ENCODE measurements around the gene GNAS-AS1. TPM values are rescaled to one million over a fixed set of nuclear protein-coding genes. Genes with fewer than 3 reads are reported as not detected.

Gene GNAS-AS1
- total RNA-seq, 1 donor from 2014 or later, result 1.7 TPM

- H3K27me3 Mint-ChIP-seq (ENCODE audit: low read depth), result peaks cover 19% of the 10 kb centered on the region
- no peak for DNase-seq (ENCODE audit: low spot score)
- H3K4me1 Mint-ChIP-seq (ENCODE audit: low read depth), result peaks cover 15% of the 10 kb centered on the region
- H3K27ac Mint-ChIP-seq, result no peak overlapping the region
- H3K9me3 Mint-ChIP-seq, result peaks cover 9% of the 10 kb centered on the region
- intact Hi-C loops (cut with micrococcal nuclease), result loop anchor here (2.0 to 10.0 kb wide), 3 partner anchors 31 to 585 kb away; partner anchors contain the start of gene GNAS-AS1
- no peak overlapping the region for H3K4me3 Mint-ChIP-seq (ENCODE audit: low read depth)
- peaks cover 24% of the 10 kb centered on the region for H3K36me3 Mint-ChIP-seq (ENCODE audit: low read depth)
These were observed 30.8 kb downstream of the GNAS-AS1 start for GRCh38 chr20:58819921-58820320.

- peaks cover 24% of the 10 kb centered on the region for H3K36me3 Mint-ChIP-seq (ENCODE audit: low read depth)
- peak; percentile 55 for DNase-seq (ENCODE audit: low spot score)
- intact Hi-C loops (cut with micrococcal nuclease), result loop anchor here (2.0 to 10.0 kb wide), 3 partner anchors 32 to 584 kb away; partner anchors contain the start of gene GNAS-AS1
- peaks cover 23% of the 10 kb centered on the region for H3K27me3 Mint-ChIP-seq (ENCODE audit: low read depth)
- peak overlapping the region; percentile 40 for H3K27ac Mint-ChIP-seq
- H3K4me3 Mint-ChIP-seq (ENCODE audit: low read depth), result no peak overlapping the region
- H3K4me1 Mint-ChIP-seq (ENCODE audit: low read depth), result peaks cover 15% of the 10 kb centered on the region
- peaks cover 9% of the 10 kb centered on the region for H3K9me3 Mint-ChIP-seq
These were observed 32.0 kb downstream of the GNAS-AS1 start for GRCh38 chr20:58818586-58819285.

- DNase-seq (ENCODE audit: low spot score), result no peak
- Mint-ChIP-seq H3K27me3 (ENCODE audit: low read depth) (peaks cover 31% of the 10 kb centered on the region), H3K4me3 (ENCODE audit: low read depth) (no peak overlapping the region), H3K27ac (peak overlapping the region; percentile 37), H3K36me3 (ENCODE audit: low read depth) (peaks cover 20% of the 10 kb centered on the region), H3K4me1 (ENCODE audit: low read depth) (peaks cover 15% of the 10 kb centered on the region), H3K9me3 (peaks cover 9% of the 10 kb centered on the region)
- intact Hi-C loops (cut with micrococcal nuclease), result loop anchor here (2.0 to 10.0 kb wide), 3 partner anchors 33 to 583 kb away; partner anchors contain the start of gene GNAS-AS1
These were observed 33.0 kb downstream of the GNAS-AS1 start for GRCh38 chr20:58817748-58818147.

- intact Hi-C loops (cut with micrococcal nuclease), result loop anchor here (10.0 kb wide), 2 partner anchors 112 to 582 kb away; no protein-coding TSS in a partner anchor
- Mint-ChIP-seq H3K36me3 (ENCODE audit: low read depth) (peaks cover 20% of the 10 kb centered on the region), H3K4me1 (ENCODE audit: low read depth) (peaks cover 15% of the 10 kb centered on the region), H3K4me3 (ENCODE audit: low read depth) (no peak overlapping the region), H3K9me3 (peaks cover 9% of the 10 kb centered on the region), H3K27ac (no peak overlapping the region), H3K27me3 (ENCODE audit: low read depth) (peaks cover 34% of the 10 kb centered on the region)
- no peak for DNase-seq (ENCODE audit: low spot score)
These were observed 33.6 kb downstream of the GNAS-AS1 start for GRCh38 chr20:58816957-58817651.

- H3K4me3 Mint-ChIP-seq (ENCODE audit: low read depth), result no peak overlapping the region
- H3K27me3 Mint-ChIP-seq (ENCODE audit: low read depth), result peaks cover 40% of the 10 kb centered on the region
- H3K9me3 Mint-ChIP-seq, result peaks cover 5% of the 10 kb centered on the region
- peaks cover 16% of the 10 kb centered on the region for H3K36me3 Mint-ChIP-seq (ENCODE audit: low read depth)
- peaks cover 17% of the 10 kb centered on the region for H3K4me1 Mint-ChIP-seq (ENCODE audit: low read depth)
- intact Hi-C loops (cut with micrococcal nuclease), result loop anchor here (10.0 kb wide), 2 partner anchors 111 to 581 kb away; no protein-coding TSS in a partner anchor
- no peak for DNase-seq (ENCODE audit: low spot score)
- H3K27ac Mint-ChIP-seq, result no peak overlapping the region
These were observed 34.7 kb downstream of the GNAS-AS1 start for GRCh38 chr20:58816051-58816450.

GRCh38 chr20:58815448-58815847, 35.3 kb downstream of the GNAS-AS1 start:
- intact Hi-C loops (cut with micrococcal nuclease), result loop anchor here (10.0 kb wide), 2 partner anchors 111 to 581 kb away; no protein-coding TSS in a partner anchor
- H3K4me3 Mint-ChIP-seq (ENCODE audit: low read depth), result no peak overlapping the region
- H3K4me1 Mint-ChIP-seq (ENCODE audit: low read depth), result peaks cover 17% of the 10 kb centered on the region
- H3K36me3 Mint-ChIP-seq (ENCODE audit: low read depth), result peaks cover 10% of the 10 kb centered on the region
- H3K27me3 Mint-ChIP-seq (ENCODE audit: low read depth), result peaks cover 40% of the 10 kb centered on the region
- peaks cover under 1% of the 10 kb centered on the region for H3K9me3 Mint-ChIP-seq
- DNase-seq (ENCODE audit: low spot score), result no peak
- H3K27ac Mint-ChIP-seq, result no peak overlapping the region

GRCh38 chr20:58813369-58813768, 37.3 kb downstream of the GNAS-AS1 start:
- H3K4me3 Mint-ChIP-seq (ENCODE audit: low read depth), result no peak overlapping the region
- peaks cover 11% of the 10 kb centered on the region for H3K4me1 Mint-ChIP-seq (ENCODE audit: low read depth)
- H3K9me3 Mint-ChIP-seq, result no peaks in the 10 kb centered on the region
- H3K27me3 Mint-ChIP-seq (ENCODE audit: low read depth), result peaks cover 49% of the 10 kb centered on the region
- intact Hi-C loops (cut with micrococcal nuclease), result loop anchor here (10.0 kb wide), 2 partner anchors 109 to 579 kb away; no protein-coding TSS in a partner anchor
- no peaks in the 10 kb centered on the region for H3K36me3 Mint-ChIP-seq (ENCODE audit: low read depth)
- no peak overlapping the region for H3K27ac Mint-ChIP-seq
- DNase-seq (ENCODE audit: low spot score), result no peak

GRCh38 chr20:58811334-58811733, 39.4 kb downstream of the GNAS-AS1 start:
- no peaks in the 10 kb centered on the region for H3K36me3 Mint-ChIP-seq (ENCODE audit: low read depth)
- no peak for DNase-seq (ENCODE audit: low spot score)
- intact Hi-C loops (cut with micrococcal nuclease), result loop anchor here (10.0 kb wide), 2 partner anchors 107 to 577 kb away; no protein-coding TSS in a partner anchor
- H3K4me1 Mint-ChIP-seq (ENCODE audit: low read depth), result peaks cover 5% of the 10 kb centered on the region
- peaks cover 47% of the 10 kb centered on the region for H3K27me3 Mint-ChIP-seq (ENCODE audit: low read depth)
- no peaks in the 10 kb centered on the region for H3K9me3 Mint-ChIP-seq
- H3K27ac Mint-ChIP-seq, result no peak overlapping the region
- no peak overlapping the region for H3K4me3 Mint-ChIP-seq (ENCODE audit: low read depth)

- Mint-ChIP-seq H3K36me3 (ENCODE audit: low read depth) (no peaks in the 10 kb centered on the region), H3K4me3 (ENCODE audit: low read depth) (no peak overlapping the region), H3K27ac (no peak overlapping the region), H3K9me3 (no peaks in the 10 kb centered on the region), H3K4me1 (ENCODE audit: low read depth) (peaks cover 5% of the 10 kb centered on the region), H3K27me3 (ENCODE audit: low read depth) (peaks cover 50% of the 10 kb centered on the region)
- DNase-seq (ENCODE audit: low spot score), result no peak
- intact Hi-C loops (cut with micrococcal nuclease), result loop anchor here (10.0 kb wide), 2 partner anchors 106 to 576 kb away; no protein-coding TSS in a partner anchor
These were observed 39.8 kb downstream of the GNAS-AS1 start for GRCh38 chr20:58810879-58811250.

- Mint-ChIP-seq H3K27ac (peak overlapping the region; percentile 30), H3K27me3 (ENCODE audit: low read depth) (peaks cover 53% of the 10 kb centered on the region)
These were observed 40.4 kb downstream of the GNAS-AS1 start for GRCh38 chr20:58810116-58810878.

GRCh38 chr20:58808271-58809046, 42.2 kb downstream of the GNAS-AS1 start:
- Mint-ChIP-seq H3K27me3 (ENCODE audit: low read depth) (peaks cover 43% of the 10 kb centered on the region), H3K9me3 (no peaks in the 10 kb centered on the region), H3K4me1 (ENCODE audit: low read depth) (peaks cover 5% of the 10 kb centered on the region), H3K27ac (no peak overlapping the region), H3K36me3 (ENCODE audit: low read depth) (no peaks in the 10 kb centered on the region), H3K4me3 (ENCODE audit: low read depth) (no peak overlapping the region)
- intact Hi-C loops (cut with micrococcal nuclease), result no loop called here
- DNase-seq (ENCODE audit: low spot score), result no peak

More at GRCh38 chr20:58810116-58810878, 40.4 kb downstream of the GNAS-AS1 start:
- Mint-ChIP-seq H3K4me3 (ENCODE audit: low read depth) (no peak overlapping the region), H3K36me3 (ENCODE audit: low read depth) (no peaks in the 10 kb centered on the region), H3K4me1 (ENCODE audit: low read depth) (peaks cover 5% of the 10 kb centered on the region), H3K9me3 (no peaks in the 10 kb centered on the region)
- DNase-seq (ENCODE audit: low spot score), result no peak
- intact Hi-C loops (cut with micrococcal nuclease), result loop anchor here (10.0 kb wide), 2 partner anchors 105 to 575 kb away; no protein-coding TSS in a partner anchor
